Osteocyte (in vitro differentiated cells): ENCODE results near the gene ALDH1A1. TPM values are rescaled to one million over a fixed set of nuclear protein-coding genes. Genes with fewer than 3 reads are reported as not detected.

Source experiments
- DNase-seq: peaks from one replicate; pipeline ENCODE4 v3.0.0; 2021; ENCODE audit warnings: mixed read lengths; ENCODE audit not compliant: unreplicated experiment; ENCODE audit errors: extremely low spot score
- H3K27ac Mint-ChIP-seq: one replicate; pipeline ENCODE4 v1.8.0; 2021; ENCODE audit warnings: mild to moderate bottlenecking, mixed read lengths; ENCODE audit not compliant: unreplicated experiment
- H3K27me3 Mint-ChIP-seq: one replicate; pipeline ENCODE4 v1.8.0; 2021; ENCODE audit warnings: mixed read lengths; ENCODE audit not compliant: unreplicated experiment
- H3K36me3 Mint-ChIP-seq: one replicate; pipeline ENCODE4 v1.8.0; 2021; ENCODE audit warnings: mixed read lengths; ENCODE audit not compliant: unreplicated experiment
- H3K4me1 Mint-ChIP-seq: one replicate; pipeline ENCODE4 v1.8.0; 2021; ENCODE audit warnings: mixed read lengths; ENCODE audit not compliant: unreplicated experiment
- H3K4me3 Mint-ChIP-seq: one replicate; pipeline ENCODE4 v1.8.0; 2021; ENCODE audit warnings: mild to moderate bottlenecking, moderate library complexity, mixed read lengths; ENCODE audit not compliant: unreplicated experiment
- H3K9me3 Mint-ChIP-seq: one replicate; pipeline ENCODE4 v1.8.0; 2021; ENCODE audit warnings: mixed read lengths; ENCODE audit not compliant: unreplicated experiment
- CTCF ChIP-seq: fragments of 200-600 bp; sonication (generic); IDR thresholded peaks from 2 replicates; pipeline ENCODE4 v1.5.0; 2021; ENCODE audit warnings: antibody characterized with exemption, mild to moderate bottlenecking, moderate library complexity
- total RNA-seq: library from RNA; stranded (reverse); gene quantifications from 2 replicates; pipeline ENCODE4 v1.2.1, GENCODE V29; 2021

The ALDH1A1 gene
- total RNA-seq, 1 donor from 2014 or later = not detected

- no peak overlapping the region for H3K4me3 Mint-ChIP-seq
- DNase-seq = no peak
- TF ChIP-seq CTCF = no peak
- H3K9me3 Mint-ChIP-seq = no peaks in the 10 kb centered on the region
- no peaks in the 10 kb centered on the region for H3K4me1 Mint-ChIP-seq
- no peaks in the 10 kb centered on the region for H3K36me3 Mint-ChIP-seq
- no peak overlapping the region for H3K27ac Mint-ChIP-seq
- H3K27me3 Mint-ChIP-seq = peaks cover 36% of the 10 kb centered on the region
These were observed 517 bp downstream of the ALDH1A1 start for GRCh38 chr9:72952381-72952690.

DNA sequence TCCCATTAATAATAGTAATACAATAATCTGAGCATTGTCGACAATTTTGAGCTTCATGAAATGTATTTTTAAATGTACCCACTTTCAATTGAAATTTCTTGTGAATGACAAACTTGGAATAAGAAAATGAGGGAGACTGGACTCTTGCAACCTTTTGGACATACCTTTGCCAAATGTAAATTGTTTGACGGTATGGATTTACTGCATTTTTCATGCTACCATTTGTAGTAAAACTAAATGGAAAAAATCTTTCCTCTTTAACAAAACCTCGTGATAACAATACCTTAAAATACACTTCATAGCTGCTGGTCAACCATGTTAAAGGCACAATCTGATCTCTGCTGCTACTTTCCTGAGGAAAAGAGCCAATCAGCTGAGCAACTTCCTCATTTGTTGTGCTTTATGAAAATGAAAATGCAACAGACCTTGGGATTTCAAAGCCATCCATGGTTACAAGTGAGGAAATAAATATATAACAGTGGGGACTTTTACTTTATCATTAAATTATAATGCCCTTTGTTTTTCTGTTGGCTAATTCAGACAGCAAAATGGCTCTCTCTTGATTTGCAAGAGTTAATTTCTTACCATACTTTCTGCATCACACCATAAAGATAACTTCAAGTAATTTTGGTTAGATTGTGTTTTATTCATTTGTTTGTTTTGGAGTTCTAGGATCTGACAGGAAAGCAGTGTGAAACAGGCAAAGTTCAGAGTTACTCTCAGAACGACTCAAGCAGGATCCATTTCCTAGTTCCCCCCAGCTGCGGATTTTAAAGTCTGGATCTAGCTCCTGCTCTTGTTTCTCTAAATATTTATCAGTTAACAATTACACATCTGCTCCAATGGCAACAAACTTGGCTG, 1.1 kb downstream of the ALDH1A1 start:
- H3K27me3 Mint-ChIP-seq = peaks cover 36% of the 10 kb centered on the region
- no peak overlapping the region for H3K27ac Mint-ChIP-seq
- no peak for DNase-seq
- H3K4me3 Mint-ChIP-seq = no peak overlapping the region
- TF ChIP-seq CTCF = no peak
- no peaks in the 10 kb centered on the region for H3K9me3 Mint-ChIP-seq
- no peaks in the 10 kb centered on the region for H3K4me1 Mint-ChIP-seq
- H3K36me3 Mint-ChIP-seq = no peaks in the 10 kb centered on the region

DNA sequence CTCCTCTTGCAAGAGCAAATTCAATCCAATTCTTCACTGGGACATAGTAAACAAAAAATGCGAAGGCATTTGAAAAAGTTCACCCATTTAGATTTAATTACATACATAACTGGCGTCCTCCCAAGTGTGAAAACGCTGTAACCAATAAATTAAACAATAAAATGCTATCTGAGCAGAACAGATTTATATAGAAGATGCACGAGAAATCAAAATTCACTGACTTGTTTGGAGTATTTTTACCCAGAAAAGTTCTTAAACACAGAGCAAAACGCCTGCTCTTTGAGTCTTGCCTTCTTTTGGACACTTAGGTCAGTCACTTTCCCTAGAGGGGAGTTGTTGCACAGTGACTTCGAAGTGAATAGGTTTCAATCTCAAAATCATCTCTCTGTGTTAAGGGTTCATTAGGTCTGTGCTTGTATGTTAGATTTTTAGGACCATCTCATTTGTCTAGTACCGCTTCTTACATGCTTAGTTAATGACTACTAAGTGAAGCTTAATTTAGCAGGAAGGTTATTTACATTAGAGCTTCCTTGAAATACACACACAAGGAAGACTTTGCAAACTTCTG, 1.9 kb downstream of the ALDH1A1 start:
- H3K27me3 Mint-ChIP-seq = peaks cover 37% of the 10 kb centered on the region
- no peaks in the 10 kb centered on the region for H3K36me3 Mint-ChIP-seq
- H3K4me3 Mint-ChIP-seq = no peak overlapping the region
- no peak overlapping the region for H3K27ac Mint-ChIP-seq
- no peaks in the 10 kb centered on the region for H3K9me3 Mint-ChIP-seq
- no peaks in the 10 kb centered on the region for H3K4me1 Mint-ChIP-seq
- DNase-seq = no peak
- TF ChIP-seq CTCF = no peak

GRCh38 chr9:72949918-72950325, 2.9 kb downstream of the ALDH1A1 start:
- Mint-ChIP-seq H3K27me3 (peaks cover 46% of the 10 kb centered on the region), H3K36me3 (no peaks in the 10 kb centered on the region)

More at GRCh38 chr9:72949918-72950325, 2.9 kb downstream of the ALDH1A1 start:
- Mint-ChIP-seq H3K9me3 (no peaks in the 10 kb centered on the region), H3K4me1 (no peaks in the 10 kb centered on the region), H3K4me3 (no peak overlapping the region), H3K27ac (no peak overlapping the region)
- TF ChIP-seq CTCF = no peak
- DNase-seq = no peak
